Prostate gland (tissue), 2 donors: ENCODE measurements around the gene NEMF.

Experiments used
- POLR2A ChIP-seq: fragments of 450-650 bp; IDR thresholded peaks from one replicate; pipeline ENCODE4 v1.6.1; 2016; ENCODE audit warnings: antibody characterized with exemption, mild to moderate bottlenecking
- TF ChIP-seq, protein P1 (sequence below), 4 experiments: fragments of 200-600 bp in 2 of 4; fragments of 450-650 bp in 2 of 4; sonication (generic) in 2 of 4; IDR thresholded peaks; 1 replicate in 3 of 4; 2 replicates in 1 of 4; pipeline ENCODE4 v1.5.1; 2016 to 2019; ENCODE audit warnings: antibody characterized with exemption in 4 of 4, mild to moderate bottlenecking in 2 of 4, moderate library complexity in 2 of 4

GRCh38 chr14:49774106-49774505, 78.5 kb downstream of the NEMF start:
- no peak for TF ChIP-seq POLR2A
- TF ChIP-seq, protein P1, sequence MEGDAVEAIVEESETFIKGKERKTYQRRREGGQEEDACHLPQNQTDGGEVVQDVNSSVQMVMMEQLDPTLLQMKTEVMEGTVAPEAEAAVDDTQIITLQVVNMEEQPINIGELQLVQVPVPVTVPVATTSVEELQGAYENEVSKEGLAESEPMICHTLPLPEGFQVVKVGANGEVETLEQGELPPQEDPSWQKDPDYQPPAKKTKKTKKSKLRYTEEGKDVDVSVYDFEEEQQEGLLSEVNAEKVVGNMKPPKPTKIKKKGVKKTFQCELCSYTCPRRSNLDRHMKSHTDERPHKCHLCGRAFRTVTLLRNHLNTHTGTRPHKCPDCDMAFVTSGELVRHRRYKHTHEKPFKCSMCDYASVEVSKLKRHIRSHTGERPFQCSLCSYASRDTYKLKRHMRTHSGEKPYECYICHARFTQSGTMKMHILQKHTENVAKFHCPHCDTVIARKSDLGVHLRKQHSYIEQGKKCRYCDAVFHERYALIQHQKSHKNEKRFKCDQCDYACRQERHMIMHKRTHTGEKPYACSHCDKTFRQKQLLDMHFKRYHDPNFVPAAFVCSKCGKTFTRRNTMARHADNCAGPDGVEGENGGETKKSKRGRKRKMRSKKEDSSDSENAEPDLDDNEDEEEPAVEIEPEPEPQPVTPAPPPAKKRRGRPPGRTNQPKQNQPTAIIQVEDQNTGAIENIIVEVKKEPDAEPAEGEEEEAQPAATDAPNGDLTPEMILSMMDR (IDR thresholded peaks at IDR 0.05): no peak
